Progenitor cell of endocrine pancreas (in vitro differentiated cells): ENCODE measurements around the gene MAP4K4. TPM values are rescaled to one million over a fixed set of nuclear protein-coding genes. Genes with fewer than 3 reads are reported as not detected.

Source experiments
- DNase-seq: peaks from one replicate; pipeline ENCODE4 v3.0.0; 2021; ENCODE audit warnings: low spot score; ENCODE audit not compliant: unreplicated experiment
- H3K27ac Mint-ChIP-seq: 2 replicates; pipeline ENCODE4 v1.8.0; 2021; ENCODE audit warnings: mild to moderate bottlenecking, moderate library complexity, mixed read lengths
- H3K27me3 Mint-ChIP-seq: 2 replicates; pipeline ENCODE4 v1.8.0; 2021; ENCODE audit warnings: mixed read lengths
- H3K36me3 Mint-ChIP-seq: 2 replicates; pipeline ENCODE4 v1.8.0; 2022; ENCODE audit warnings: mixed read lengths; ENCODE audit not compliant: insufficient read depth
- H3K4me1 Mint-ChIP-seq: 2 replicates; pipeline ENCODE4 v1.8.0; 2021; ENCODE audit warnings: low read depth, mixed read lengths
- H3K4me3 Mint-ChIP-seq: 2 replicates; pipeline ENCODE4 v1.8.0; 2021; ENCODE audit warnings: low read depth, mild to moderate bottlenecking, moderate library complexity, mixed read lengths
- H3K9me3 Mint-ChIP-seq: 2 replicates; pipeline ENCODE4 v1.8.0; 2021; ENCODE audit warnings: low read depth, mixed read lengths
- total RNA-seq: library from RNA; stranded (reverse); gene quantifications from 2 replicates; pipeline ENCODE4 v1.2.1, GENCODE V29; 2021
- TF ChIP-seq, protein P1 (sequence below): fragments of 200-600 bp; sonication (generic); IDR thresholded peaks from one replicate; pipeline ENCODE4 v1.5.0; 2021; ENCODE audit warnings: antibody characterized with exemption, mild to moderate bottlenecking; ENCODE audit not compliant: unreplicated experiment

The MAP4K4 gene
- total RNA-seq, 1 donor from 2014 or later: 171 TPM

DNA sequence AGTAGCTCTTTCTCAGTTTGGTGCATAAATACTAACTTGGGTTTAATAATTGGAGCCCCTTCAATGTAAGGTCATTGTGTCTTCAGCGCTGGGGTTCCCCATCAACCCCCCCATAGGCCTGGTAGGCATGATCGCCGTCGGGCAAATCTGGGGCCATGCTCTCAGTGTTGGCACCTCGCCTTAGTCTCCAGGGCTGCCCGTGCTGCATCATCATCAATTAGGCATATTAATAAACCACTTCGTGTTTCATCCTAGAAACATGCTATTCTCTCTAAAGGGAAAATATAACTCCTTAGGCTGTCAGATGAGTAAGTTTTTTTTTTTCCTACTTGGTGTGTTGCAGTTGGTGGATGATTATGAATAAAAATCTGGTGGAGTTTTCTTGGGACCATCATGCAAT lies 197.5 kb downstream of the MAP4K4 start:
- Mint-ChIP-seq H3K27me3 (no peaks in the 10 kb centered on the region), H3K36me3 (peaks cover 31% of the 10 kb centered on the region), H3K4me1 (no peaks in the 10 kb centered on the region), H3K9me3 (no peaks in the 10 kb centered on the region), H3K27ac (no peak overlapping the region), H3K4me3 (no peak overlapping the region)
- TF ChIP-seq, protein P1, sequence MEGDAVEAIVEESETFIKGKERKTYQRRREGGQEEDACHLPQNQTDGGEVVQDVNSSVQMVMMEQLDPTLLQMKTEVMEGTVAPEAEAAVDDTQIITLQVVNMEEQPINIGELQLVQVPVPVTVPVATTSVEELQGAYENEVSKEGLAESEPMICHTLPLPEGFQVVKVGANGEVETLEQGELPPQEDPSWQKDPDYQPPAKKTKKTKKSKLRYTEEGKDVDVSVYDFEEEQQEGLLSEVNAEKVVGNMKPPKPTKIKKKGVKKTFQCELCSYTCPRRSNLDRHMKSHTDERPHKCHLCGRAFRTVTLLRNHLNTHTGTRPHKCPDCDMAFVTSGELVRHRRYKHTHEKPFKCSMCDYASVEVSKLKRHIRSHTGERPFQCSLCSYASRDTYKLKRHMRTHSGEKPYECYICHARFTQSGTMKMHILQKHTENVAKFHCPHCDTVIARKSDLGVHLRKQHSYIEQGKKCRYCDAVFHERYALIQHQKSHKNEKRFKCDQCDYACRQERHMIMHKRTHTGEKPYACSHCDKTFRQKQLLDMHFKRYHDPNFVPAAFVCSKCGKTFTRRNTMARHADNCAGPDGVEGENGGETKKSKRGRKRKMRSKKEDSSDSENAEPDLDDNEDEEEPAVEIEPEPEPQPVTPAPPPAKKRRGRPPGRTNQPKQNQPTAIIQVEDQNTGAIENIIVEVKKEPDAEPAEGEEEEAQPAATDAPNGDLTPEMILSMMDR: no peak
- no peak for DNase-seq

DNA sequence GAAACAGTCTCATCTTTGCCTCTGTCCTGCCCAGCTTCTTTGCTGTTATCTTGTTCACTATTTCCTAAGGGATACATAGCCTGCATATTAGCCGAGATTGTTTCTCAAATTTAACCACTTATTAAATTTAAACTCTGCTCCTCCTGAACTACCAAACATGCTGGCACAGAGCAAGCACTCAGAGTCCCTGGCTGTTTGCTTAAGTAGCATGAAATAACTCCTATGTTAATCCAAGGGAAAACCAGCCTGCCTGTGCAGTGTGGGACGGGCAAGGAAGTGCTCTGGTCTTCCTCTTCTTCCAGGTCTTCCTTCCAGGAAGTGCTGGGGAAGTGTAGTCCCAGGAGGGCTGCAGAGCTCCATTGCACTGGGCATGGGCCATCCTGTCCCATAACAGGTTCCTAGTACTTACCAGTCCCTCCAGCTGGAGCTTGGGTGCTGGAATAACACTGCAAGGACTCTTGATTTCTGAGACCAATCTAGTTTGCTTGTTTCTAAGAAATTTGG lies 198.4 kb downstream of the MAP4K4 start:
- Mint-ChIP-seq H3K27ac (no peak overlapping the region), H3K9me3 (no peaks in the 10 kb centered on the region), H3K4me1 (no peaks in the 10 kb centered on the region), H3K4me3 (no peak overlapping the region), H3K36me3 (peaks cover 31% of the 10 kb centered on the region), H3K27me3 (no peaks in the 10 kb centered on the region)
- TF ChIP-seq, protein P1: no peak
- DNase-seq: no peak

DNA sequence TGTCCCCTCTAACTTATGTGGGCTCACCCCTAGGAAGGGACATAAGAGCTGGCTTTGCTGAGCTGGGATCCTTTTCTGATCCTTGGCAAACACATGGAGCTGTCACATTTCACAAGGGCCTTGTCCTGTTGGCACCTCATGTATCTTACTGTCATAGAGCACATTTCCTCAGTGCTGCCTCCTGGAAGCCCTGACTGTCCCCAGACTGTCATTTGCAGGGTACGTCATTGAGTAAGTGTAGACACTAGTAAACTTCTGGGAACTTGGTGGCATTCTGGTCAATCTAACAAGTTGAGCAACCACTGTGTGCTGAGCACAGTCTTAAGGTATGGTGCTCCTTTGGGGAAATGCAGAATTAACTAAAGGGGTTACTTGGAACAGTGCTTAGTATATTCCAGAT lies 199.8 kb downstream of the MAP4K4 start:
- peak overlapping the region; percentile 10 for H3K27ac Mint-ChIP-seq
- H3K9me3 Mint-ChIP-seq: no peaks in the 10 kb centered on the region
- TF ChIP-seq, protein P1: no peak
- H3K36me3 Mint-ChIP-seq: peaks cover 24% of the 10 kb centered on the region
- H3K27me3 Mint-ChIP-seq: no peaks in the 10 kb centered on the region
- DNase-seq: no peak
- H3K4me1 Mint-ChIP-seq: no peaks in the 10 kb centered on the region
- H3K4me3 Mint-ChIP-seq: no peak overlapping the region

DNA sequence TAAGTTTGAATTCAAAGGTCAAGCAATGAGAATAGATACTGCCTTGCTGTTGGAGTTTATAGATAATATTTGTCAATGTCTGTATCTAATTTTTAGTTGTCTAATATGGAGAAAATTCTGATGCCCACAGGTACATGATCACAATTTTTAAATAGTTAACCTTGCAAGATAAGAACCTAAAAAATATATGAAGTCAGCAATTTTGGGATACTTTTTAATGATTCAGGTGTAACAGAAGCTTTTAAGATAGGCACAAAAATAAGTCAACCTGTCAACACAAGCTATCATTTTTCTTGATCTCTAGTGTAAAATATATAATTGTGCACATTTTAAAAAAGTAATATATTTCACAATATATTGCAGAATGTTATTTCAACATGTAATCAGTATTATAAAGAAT lies 201.8 kb downstream of the MAP4K4 start:
- H3K4me3 Mint-ChIP-seq: no peak overlapping the region
- no peaks in the 10 kb centered on the region for H3K4me1 Mint-ChIP-seq
- H3K27ac Mint-ChIP-seq: no peak overlapping the region
- no peaks in the 10 kb centered on the region for H3K27me3 Mint-ChIP-seq
- TF ChIP-seq, protein P1: no peak
- DNase-seq: no peak
- H3K36me3 Mint-ChIP-seq: peaks cover 11% of the 10 kb centered on the region
- no peaks in the 10 kb centered on the region for H3K9me3 Mint-ChIP-seq

DNA sequence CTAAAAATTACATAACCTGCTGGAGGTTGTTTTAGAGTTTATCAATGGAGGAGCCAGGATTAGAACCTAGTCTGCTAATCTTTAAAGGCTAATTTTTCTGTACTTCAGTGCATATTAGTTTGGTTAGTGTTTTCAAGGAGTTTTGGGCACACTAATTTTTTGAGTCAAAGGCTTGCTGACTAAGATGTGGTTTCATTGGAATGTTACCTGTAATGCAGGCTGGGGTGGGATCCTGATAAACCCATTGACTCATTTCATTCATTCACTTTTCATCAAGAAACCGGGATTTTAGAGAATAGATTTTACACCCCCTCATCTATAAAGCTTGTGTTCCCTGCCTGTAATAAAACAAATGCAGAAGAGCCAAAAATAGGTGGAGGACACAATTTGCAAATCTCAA lies 202.4 kb downstream of the MAP4K4 start:
- H3K27ac Mint-ChIP-seq: no peak overlapping the region
- no peak for DNase-seq
- peaks cover 9% of the 10 kb centered on the region for H3K36me3 Mint-ChIP-seq
- no peaks in the 10 kb centered on the region for H3K9me3 Mint-ChIP-seq
- TF ChIP-seq, protein P1: no peak
- H3K4me3 Mint-ChIP-seq: no peak overlapping the region
- H3K4me1 Mint-ChIP-seq: no peaks in the 10 kb centered on the region
- no peaks in the 10 kb centered on the region for H3K27me3 Mint-ChIP-seq
